ENCODE measurements around the gene DCLK1. TPM values are rescaled to one million over a fixed set of nuclear protein-coding genes. Genes with fewer than 3 reads are reported as not detected.

The DCLK1 gene
- total RNA-seq, 1 experiment from 2014 or later = 36.2 TPM

- no peak overlapping the region for H2BK5ac ChIP-seq (ENCODE audit: insufficient read length, low read length)
- no CpG with 5 or more reads among the region's 4 CpGs for WGBS (ENCODE audit: extremely low coverage, insufficient read length, low lambda C conversion rate)
- no peak for DNase-seq
These were observed 252.1 kb downstream of the DCLK1 start for GRCh38 chr13:35879111-35879510.

More at GRCh38 chr13:35879111-35879510, 252.1 kb downstream of the DCLK1 start:
- Histone ChIP-seq H3K23me2 (ENCODE audit: insufficient read length, low read depth, low read length, poor library complexity, severe bottlenecking) (no peaks in the 10 kb centered on the region), H3K4me1 (ENCODE audit: insufficient read depth, low read length) (peaks cover 2% of the 10 kb centered on the region; the same call in 1 of the 2 replicates), H4K8ac (replicated peaks; ENCODE audit: insufficient read length, low read depth, low read length) (no peak overlapping the region), H2AK5ac (ENCODE audit: insufficient read length, low read length) (no peak overlapping the region), H2BK20ac (ENCODE audit: low read depth, low read length, poor library complexity, severe bottlenecking) (no peak overlapping the region), H3T11ph (ENCODE audit: low read length) (no peak overlapping the region), H3K56ac (ENCODE audit: insufficient read length, low read depth, low read length) (no peak overlapping the region), H3K9me3 (ENCODE audit: control insufficient read depth, low read depth, low read length) (no peaks in the 10 kb centered on the region), H2BK120ac (ENCODE audit: low read depth, low read length, poor library complexity, severe bottlenecking) (no peak overlapping the region), H2BK15ac (ENCODE audit: low read depth, low read length) (no peak overlapping the region), H4K91ac (ENCODE audit: insufficient read length, low read depth, low read length) (no peak overlapping the region), H4K5ac (ENCODE audit: insufficient read length, low read depth, low read length) (no peak overlapping the region), H3K27me3 (ENCODE audit: insufficient read depth, low read length) (no peaks in the 10 kb centered on the region), H3K4ac (ENCODE audit: low read depth, low read length) (no peak overlapping the region), H3K27ac (ENCODE audit: insufficient read length, low read depth, low read length) (no peak overlapping the region), H2AFZ (ENCODE audit: low read length) (no peak overlapping the region), H3K9ac (ENCODE audit: extremely low read depth, insufficient read length, low read length) (no peak overlapping the region), H3K14ac (ENCODE audit: insufficient read depth, low read length) (no peak overlapping the region), H4K20me1 (ENCODE audit: control insufficient read depth, insufficient read depth, insufficient read length) (no peaks in the 10 kb centered on the region), H3K79me2 (ENCODE audit: insufficient read depth, low read length) (no peaks in the 10 kb centered on the region), H3K18ac (ENCODE audit: insufficient read length, low read depth, low read length) (no peak overlapping the region), H2BK12ac (ENCODE audit: insufficient read length, low read depth, low read length) (no peak overlapping the region), H3K23ac (ENCODE audit: insufficient read length, low read depth, low read length) (no peak overlapping the region), H3K4me2 (ENCODE audit: insufficient read depth, insufficient read length, low read length) (no peak overlapping the region), H3K79me1 (ENCODE audit: insufficient read depth, low read depth, low read length, poor library complexity, severe bottlenecking) (no peaks in the 10 kb centered on the region)
- H3K27me3 Mint-ChIP-seq (ENCODE audit: low read depth) = no peaks in the 10 kb centered on the region
- H3K4me3 Mint-ChIP-seq = no peak overlapping the region
- TF ChIP-seq, protein P1, sequence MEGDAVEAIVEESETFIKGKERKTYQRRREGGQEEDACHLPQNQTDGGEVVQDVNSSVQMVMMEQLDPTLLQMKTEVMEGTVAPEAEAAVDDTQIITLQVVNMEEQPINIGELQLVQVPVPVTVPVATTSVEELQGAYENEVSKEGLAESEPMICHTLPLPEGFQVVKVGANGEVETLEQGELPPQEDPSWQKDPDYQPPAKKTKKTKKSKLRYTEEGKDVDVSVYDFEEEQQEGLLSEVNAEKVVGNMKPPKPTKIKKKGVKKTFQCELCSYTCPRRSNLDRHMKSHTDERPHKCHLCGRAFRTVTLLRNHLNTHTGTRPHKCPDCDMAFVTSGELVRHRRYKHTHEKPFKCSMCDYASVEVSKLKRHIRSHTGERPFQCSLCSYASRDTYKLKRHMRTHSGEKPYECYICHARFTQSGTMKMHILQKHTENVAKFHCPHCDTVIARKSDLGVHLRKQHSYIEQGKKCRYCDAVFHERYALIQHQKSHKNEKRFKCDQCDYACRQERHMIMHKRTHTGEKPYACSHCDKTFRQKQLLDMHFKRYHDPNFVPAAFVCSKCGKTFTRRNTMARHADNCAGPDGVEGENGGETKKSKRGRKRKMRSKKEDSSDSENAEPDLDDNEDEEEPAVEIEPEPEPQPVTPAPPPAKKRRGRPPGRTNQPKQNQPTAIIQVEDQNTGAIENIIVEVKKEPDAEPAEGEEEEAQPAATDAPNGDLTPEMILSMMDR (conservative IDR thresholded peaks at IDR 0.05) = peak; percentile 17; the same call in 1 of the 3 replicates
- peaks cover 4 to 8% of the 10 kb centered on the region in 2 experiments for H3K4me1 Mint-ChIP-seq
- no peaks in the 10 kb centered on the region; a peak in 1 of 5 replicates for H3K9me3 Mint-ChIP-seq
- H3K36me3 Mint-ChIP-seq (ENCODE audit: insufficient read depth in 1 of 3, low read depth in 3 of 3) = peaks cover 0 to 1% (median 0%) of the 10 kb centered on the region in 3 experiments; a peak in 3 of 7 replicates
- H3K27ac Mint-ChIP-seq = no peak overlapping the region
